Upper lobe of left lung (tissue), 4 donors: ENCODE measurements around the gene SIGLEC12.

Experiments
- CTCF ChIP-seq, 6 experiments: fragments of 450-650 bp in 4 of 6; fragments of 200-600 bp in 2 of 6; sonication (generic) in 2 of 6; IDR thresholded peaks; one replicate each; pipeline ENCODE4 v1.5.1; 2016 to 2019; ENCODE audit warnings: antibody characterized with exemption in 6 of 6
- POLR2A ChIP-seq, 4 donors: fragments of 450-650 bp; IDR thresholded peaks; one replicate each; pipeline ENCODE4 v1.5.1; 2016 to 2017; ENCODE audit warnings: antibody characterized with exemption in 4 of 4, mild to moderate bottlenecking in 2 of 4
- POLR2AphosphoS5 ChIP-seq, 2 donors: sonication (generic); formaldehyde crosslinking; IDR thresholded peaks; one replicate each; pipeline ENCODE4 v1.5.1; 2017; ENCODE audit warnings: antibody characterized with exemption in 2 of 2

- TF ChIP-seq CTCF (IDR thresholded peaks at IDR 0.05) (no peak), POLR2AphosphoS5 (IDR thresholded peaks at IDR 0.05) (no peak), POLR2A (IDR thresholded peaks at IDR 0.05) (no peak)
These were observed 43.5 kb downstream of the SIGLEC12 start, which contains the start of gene SIGLEC8 for GRCh38 chr19:51458051-51458645.
